OCI-LY1 (cell line): ENCODE results near the gene TBC1D10A.

Source experiments
- EZH2 ChIP-seq: fragments of 200-600 bp; sonication (generic), shearing (Covaris generic); IDR thresholded peaks from 2 replicates; pipeline ENCODE4 v1.8.0; 2017; ENCODE audit warnings: borderline replicate concordance, mixed run types, mild to moderate bottlenecking, antibody characterized with exemption, low read length, moderate library complexity, mixed read lengths
- TF ChIP-seq, protein P1 (sequence below): fragments of 200-600 bp; sonication (generic), shearing (Covaris generic); IDR thresholded peaks from 2 replicates; pipeline ENCODE4 v1.5.1; 2017; ENCODE audit warnings: mild to moderate bottlenecking, antibody characterized with exemption, low read length, moderate library complexity, mixed read lengths

GRCh38 chr22:30244641-30245040 is 82.1 kb downstream of the TBC1D10A start:
- TF ChIP-seq, protein P1, sequence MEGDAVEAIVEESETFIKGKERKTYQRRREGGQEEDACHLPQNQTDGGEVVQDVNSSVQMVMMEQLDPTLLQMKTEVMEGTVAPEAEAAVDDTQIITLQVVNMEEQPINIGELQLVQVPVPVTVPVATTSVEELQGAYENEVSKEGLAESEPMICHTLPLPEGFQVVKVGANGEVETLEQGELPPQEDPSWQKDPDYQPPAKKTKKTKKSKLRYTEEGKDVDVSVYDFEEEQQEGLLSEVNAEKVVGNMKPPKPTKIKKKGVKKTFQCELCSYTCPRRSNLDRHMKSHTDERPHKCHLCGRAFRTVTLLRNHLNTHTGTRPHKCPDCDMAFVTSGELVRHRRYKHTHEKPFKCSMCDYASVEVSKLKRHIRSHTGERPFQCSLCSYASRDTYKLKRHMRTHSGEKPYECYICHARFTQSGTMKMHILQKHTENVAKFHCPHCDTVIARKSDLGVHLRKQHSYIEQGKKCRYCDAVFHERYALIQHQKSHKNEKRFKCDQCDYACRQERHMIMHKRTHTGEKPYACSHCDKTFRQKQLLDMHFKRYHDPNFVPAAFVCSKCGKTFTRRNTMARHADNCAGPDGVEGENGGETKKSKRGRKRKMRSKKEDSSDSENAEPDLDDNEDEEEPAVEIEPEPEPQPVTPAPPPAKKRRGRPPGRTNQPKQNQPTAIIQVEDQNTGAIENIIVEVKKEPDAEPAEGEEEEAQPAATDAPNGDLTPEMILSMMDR, result no peak
- TF ChIP-seq EZH2, result no peak
